H1 (cell line): ENCODE measurements around the gene ICA1. TPM values are rescaled to one million over a fixed set of nuclear protein-coding genes. Genes with fewer than 3 reads are reported as not detected.

Experiments
- CTCF ChIA-PET: fragments of 300-600 bp; sonication (Branson Sonifier 250); formaldehyde crosslinking; loops from one replicate; lab custom pipeline; 2021; ENCODE audit not compliant: partially characterized antibody; lab: Charles Lee
- POLR2A ChIA-PET: fragments of 300-600 bp; sonication (Branson Sonifier 250); formaldehyde crosslinking; loops from one replicate; lab custom pipeline; 2021; ENCODE audit warnings: inconsistent platforms; ENCODE audit not compliant: partially characterized antibody; lab: Charles Lee
- DNase-seq, 2 experiments: peaks; one replicate each; pipeline versions ENCODE4 v3.0.0 to v3.0.0-alpha.2; 2010 to 2022; ENCODE audit warnings: low spot score in 2 of 2, low read depth in 1 of 2, mixed read lengths in 1 of 2
- FAIRE-seq: peaks from 2 replicates; lab custom pipeline; 2011; peaks lifted over from hg19 to GRCh38; lab: Jason Lieb, UNC
- H2AFZ ChIP-seq: 2 replicates; pipeline ENCODE4 v1.8.1; 2012; ENCODE audit warnings: low read length, inconsistent platforms
- H2AK5ac ChIP-seq: 2 replicates; pipeline ENCODE4 v1.6.1; 2013; ENCODE audit warnings: low read depth, low read length
- H2BK120ac ChIP-seq: replicated peaks from 2 replicates; pipeline ENCODE3; 2013; ENCODE audit warnings: low read depth, low read length, inconsistent platforms
- H2BK12ac ChIP-seq: 2 replicates; pipeline ENCODE4 v1.6.1; 2013; ENCODE audit warnings: low read depth, low read length
- H2BK15ac ChIP-seq: 2 replicates; pipeline ENCODE4 v1.6.1; 2013; ENCODE audit warnings: low read length
- H2BK20ac ChIP-seq: 2 replicates; pipeline ENCODE4 v1.6.1; 2013; ENCODE audit warnings: low read length
- H2BK5ac ChIP-seq: 2 replicates; pipeline ENCODE4 v1.6.1; 2013; ENCODE audit warnings: low read depth, low read length
- H3K14ac ChIP-seq: 2 replicates; pipeline ENCODE4 v1.6.1; 2013; ENCODE audit warnings: inconsistent platforms; ENCODE audit not compliant: insufficient read length
- H3K18ac ChIP-seq: 2 replicates; pipeline ENCODE4 v1.6.1; 2013; ENCODE audit warnings: low read length; ENCODE audit errors: extremely low read depth
- H3K23ac ChIP-seq: 2 replicates; pipeline ENCODE4 v1.6.1; 2013; ENCODE audit warnings: inconsistent platforms; ENCODE audit not compliant: insufficient read length
- H3K23me2 ChIP-seq: 2 replicates; pipeline ENCODE4 v1.6.1; 2013; ENCODE audit warnings: low read depth, low read length
- H3K27ac ChIP-seq: 2 replicates; pipeline ENCODE4 v1.6.1; 2011; ENCODE audit warnings: low read depth, low read length, inconsistent platforms
- H3K27me3 ChIP-seq, 4 experiments: replicated peaks in 1 of 4; 1 replicate in 1 of 4; 2 replicates in 3 of 4; pipeline versions ENCODE4 v1.6.1 to v1.8.1; 2011 to 2013; ENCODE audit warnings: low read length in 3 of 4, mild to moderate bottlenecking in 3 of 4, inconsistent platforms in 2 of 4, mixed read lengths in 2 of 4, moderate library complexity in 1 of 4; ENCODE audit not compliant: control insufficient read depth in 3 of 4, insufficient read depth in 3 of 4; ENCODE audit errors: extremely low read depth in 1 of 4
- H3K36me3 ChIP-seq, 4 experiments: 2 replicates each; pipeline versions ENCODE4 v1.6.1 to v1.8.1; 2011 to 2013; ENCODE audit warnings: mild to moderate bottlenecking in 4 of 4, low read length in 3 of 4, moderate library complexity in 2 of 4, control low read depth in 1 of 4, inconsistent platforms in 1 of 4; ENCODE audit not compliant: insufficient read depth in 4 of 4, control insufficient read depth in 2 of 4
- H3K4ac ChIP-seq: replicated peaks from 2 replicates; pipeline ENCODE3; 2013; ENCODE audit warnings: low read length, low read depth, mixed read lengths, inconsistent platforms; ENCODE audit not compliant: insufficient read length
- H3K4me1 ChIP-seq, 4 experiments: replicated peaks in 1 of 4; 1 replicate in 1 of 4; 2 replicates in 3 of 4; pipeline versions ENCODE4 v1.6.1 to v1.8.1; 2011 to 2013; ENCODE audit warnings: low read length in 3 of 4, inconsistent platforms in 2 of 4, mixed read lengths in 1 of 4; ENCODE audit not compliant: insufficient read depth in 4 of 4, control insufficient read depth in 3 of 4
- H3K4me2 ChIP-seq, 2 experiments: 2 replicates each; pipeline versions ENCODE4 v1.6.1 to v1.8.1; 2011 to 2013; ENCODE audit warnings: low read depth in 2 of 2, low read length in 2 of 2, control low read depth in 1 of 2, inconsistent platforms in 1 of 2, mild to moderate bottlenecking in 1 of 2; ENCODE audit not compliant: insufficient read depth in 1 of 2
- H3K4me3 ChIP-seq, 4 experiments: fragments of 200-600, 300-600 bp in 1 of 4; sonication (generic), shearing (Covaris generic), sonication (Bioruptor Twin) in 1 of 4; 2 replicates each; pipeline versions ENCODE4 v1.5.1 to v1.8.1; 2011 to 2016; ENCODE audit warnings: low read length in 4 of 4, low read depth in 3 of 4, control low read depth in 2 of 4, inconsistent platforms in 2 of 4, mild to moderate bottlenecking in 2 of 4, mixed read lengths in 1 of 4, moderate library complexity in 1 of 4; ENCODE audit not compliant: insufficient read depth in 2 of 4; ENCODE audit errors: extremely low read depth in 1 of 4
- H3K56ac ChIP-seq: replicated peaks from 2 replicates; pipeline ENCODE3; 2013; ENCODE audit warnings: low read depth, mild to moderate bottlenecking, mixed read lengths, low read length, inconsistent platforms; ENCODE audit not compliant: insufficient read length
- H3K79me1 ChIP-seq: 2 replicates; pipeline ENCODE4 v1.6.1; 2013; ENCODE audit warnings: low read depth, low read length, control low read depth
- H3K79me2 ChIP-seq, 2 experiments: 2 replicates each; pipeline versions ENCODE4 v1.6.1 to v1.8.1; 2012 to 2013; ENCODE audit warnings: low read length in 2 of 2, mild to moderate bottlenecking in 2 of 2, inconsistent platforms in 1 of 2; ENCODE audit not compliant: insufficient read depth in 2 of 2, control insufficient read depth in 1 of 2
- H3K9ac ChIP-seq, 4 experiments: replicated peaks in 1 of 4; 1 replicate in 1 of 4; 2 replicates in 3 of 4; pipeline versions ENCODE4 v1.6.1 to v1.8.1; 2011 to 2013; ENCODE audit warnings: low read depth in 3 of 4, low read length in 3 of 4, control low read depth in 2 of 4, mild to moderate bottlenecking in 2 of 4, moderate library complexity in 2 of 4, inconsistent platforms in 1 of 4; ENCODE audit errors: extremely low read depth in 1 of 4
- H3K9me3 ChIP-seq, 2 experiments: 2 replicates each; pipeline versions ENCODE4 v1.6.1 to v1.8.1; 2012 to 2013; ENCODE audit warnings: mild to moderate bottlenecking in 2 of 2, moderate library complexity in 2 of 2, control low read depth in 1 of 2, inconsistent platforms in 1 of 2, low read depth in 1 of 2, low read length in 1 of 2, mixed read lengths in 1 of 2; ENCODE audit not compliant: insufficient read depth in 2 of 2
- H4K20me1 ChIP-seq, 2 experiments: replicated peaks in 1 of 2; 2 replicates each; pipeline versions ENCODE3 to v1.8.1; 2011 to 2013; ENCODE audit warnings: inconsistent platforms in 2 of 2, low read length in 2 of 2, mild to moderate bottlenecking in 1 of 2; ENCODE audit not compliant: insufficient read depth in 2 of 2, control insufficient read depth in 1 of 2
- H4K5ac ChIP-seq: 2 replicates; pipeline ENCODE4 v1.6.1; 2013; ENCODE audit warnings: low read length, low read depth, mixed read lengths, inconsistent platforms; ENCODE audit not compliant: insufficient read length
- H4K8ac ChIP-seq: 2 replicates; pipeline ENCODE4 v1.8.0; 2013; ENCODE audit warnings: mild to moderate bottlenecking, moderate library complexity, low read length, inconsistent platforms; ENCODE audit not compliant: insufficient read depth; ENCODE audit errors: extremely low read depth
- H4K91ac ChIP-seq: replicated peaks from 2 replicates; pipeline ENCODE3; 2013; ENCODE audit warnings: low read length, mixed read lengths, inconsistent platforms; ENCODE audit not compliant: insufficient read length
- SP1 ChIP-seq: IDR thresholded peaks from 2 replicates; pipeline ENCODE4 v1.6.1; 2011; ENCODE audit warnings: low read depth, low read length
- WGBS, 2 experiments: shearing (Covaris generic) in 1 of 2; methylation state at CpG; one replicate each; pipeline versions ENCODE4 v1.1.6 to v1.1.7; 2013 to 2015; ENCODE audit warnings: low lambda C conversion rate in 2 of 2, mixed read lengths in 2 of 2, inconsistent platforms in 1 of 2, low coverage in 1 of 2, missing lambda C conversion rate in 1 of 2; ENCODE audit not compliant: insufficient replicate concordance in 2 of 2, insufficient coverage in 1 of 2, insufficient read length in 1 of 2; ENCODE audit errors: extremely low coverage in 1 of 2, missing lambda C conversion rate in 1 of 2; 5-methylcytosine and 5-hydroxymethylcytosine counted together
- polyA plus RNA-seq, 7 experiments: library from polyadenylated mRNA; depleted of rRNA in 3 of 7; stranded (reverse) in 5 of 7; unstranded in 2 of 7; fragments of >200 nt in 5 of 7; fragments of 200-250 nt in 2 of 7; gene quantifications; 1 replicate in 5 of 7; 2 replicates in 1 of 7; 4 replicates in 1 of 7; pipeline versions ENCODE4 v1.2.1 to v1.2.3, GENCODE V29; 2011 to 2013; ENCODE audit warnings: missing spikeins in 2 of 7, mixed read lengths in 2 of 7
- total RNA-seq: library from RNA; stranded (reverse); fragmentation: NEBNext Ultra II Directional; extraction: Animal tissue kit (Norgen Biotek cat#: 25700); gene quantifications from 2 replicates; pipeline ENCODE4 v1.2.1, GENCODE V29; 2021

Gene ICA1
- total and polyA plus RNA-seq, 2 of the 8 experiments (the other 6 are each of a cell fraction or from before 2014, with no cell fraction given): 14.9 to 37.1 TPM

GRCh38 chr7:8305625-8306388 lies 43.8 kb upstream of the ICA1 start:
- no peak overlapping the region for H2AK5ac ChIP-seq
- TF ChIP-seq SP1: no peak
- H3K27ac ChIP-seq: no peak overlapping the region
- ChIA-PET CTCF (interaction anchor here (1.0 to 2.7 kb wide), 2 partner anchors 10 kb away, joined by 3 to 17 read pairs; no protein-coding TSS in a partner anchor), POLR2A (interaction anchor here (1.1 kb wide), 1 partner anchor 8 kb away, joined by 4 read pairs; no protein-coding TSS in a partner anchor)
- 90% methylated on average over 6 of the region's 10 CpGs; no CpG with 5 or more reads in 1 of the 2 experiments for WGBS, 2 experiments
- no peaks in the 10 kb centered on the region for H4K20me1 ChIP-seq
- H3K4me2 ChIP-seq: no peak overlapping the region
- no peak overlapping the region for H2BK5ac ChIP-seq
- no peak overlapping the region for H4K91ac ChIP-seq
- H3K23ac ChIP-seq: no peak overlapping the region
- H2BK12ac ChIP-seq: 0 out of 2 replicates have a peak overlapping the region, but pooled peaks have one; percentile 27
- no peak overlapping the region for H3K9ac ChIP-seq
- peaks cover 0 to 2% of the 10 kb centered on the region in 2 experiments; a peak in 2 of 4 replicates for H3K9me3 ChIP-seq
- H3K56ac ChIP-seq: no peak overlapping the region
- no peaks in the 10 kb centered on the region for H3K79me2 ChIP-seq
- H2BK120ac ChIP-seq: no peak overlapping the region
- no peak overlapping the region for H4K8ac ChIP-seq
- H3K36me3 ChIP-seq: no peaks in the 10 kb centered on the region
- peaks cover 0 to 4% (median 0%) of the 10 kb centered on the region in 4 experiments; a peak in 1 of 7 replicates for H3K4me1 ChIP-seq
- H3K27me3 ChIP-seq: no peaks in the 10 kb centered on the region
- no peaks in the 10 kb centered on the region for H3K23me2 ChIP-seq
- H3K4ac ChIP-seq: no peak overlapping the region
- no peak overlapping the region for H3K18ac ChIP-seq
- DNase-seq (no peak), FAIRE-seq (no peak)
- H3K4me3 ChIP-seq: no peak overlapping the region
- H3K79me1 ChIP-seq: no peaks in the 10 kb centered on the region
- no peak overlapping the region for H4K5ac ChIP-seq
- H3K14ac ChIP-seq: no peak overlapping the region
- H2BK15ac ChIP-seq: no peak overlapping the region
- no peak overlapping the region for H2AFZ ChIP-seq
- H2BK20ac ChIP-seq: no peak overlapping the region; the same call in 1 of the 2 replicates
